Keratinocyte (primary cell): ENCODE results near the gene PPP4R2. TPM values are rescaled to one million over a fixed set of nuclear protein-coding genes. Genes with fewer than 3 reads are reported as not detected.

ENCODE experiments used
- DNase-seq: peaks from one replicate; pipeline ENCODE4 v3.0.0-alpha.2; 2011; ENCODE audit warnings: low read depth, missing footprints, low spot score
- FAIRE-seq: peaks from 2 replicates; lab custom pipeline; 2011; peaks lifted over from hg19 to GRCh38; lab: Jason Lieb, UNC
- H2AFZ ChIP-seq: 2 replicates; pipeline ENCODE4 v1.6.0; 2012; ENCODE audit warnings: low read length, control low read depth, inconsistent platforms; ENCODE audit not compliant: control insufficient read depth
- H3K27ac ChIP-seq: 2 replicates; pipeline ENCODE4 v1.5.1; 2011; ENCODE audit warnings: low read length; ENCODE audit not compliant: control insufficient read depth, insufficient read depth
- H3K27me3 ChIP-seq: 3 replicates; pipeline ENCODE4 v1.6.0; 2011; ENCODE audit warnings: low read length; ENCODE audit not compliant: control insufficient read depth, insufficient read depth; ENCODE audit errors: extremely low read depth
- H3K36me3 ChIP-seq, 2 experiments: 2 replicates in 1 of 2; 3 replicates in 1 of 2; pipeline ENCODE4 v1.5.1; 2011; ENCODE audit warnings: low read length in 2 of 2, mild to moderate bottlenecking in 1 of 2; ENCODE audit not compliant: control insufficient read depth in 2 of 2, insufficient read depth in 2 of 2; ENCODE audit errors: extremely low read depth in 1 of 2
- H3K4me1 ChIP-seq: 3 replicates; pipeline ENCODE4 v1.5.1; 2011; ENCODE audit warnings: low read length; ENCODE audit not compliant: control insufficient read depth, insufficient read depth; ENCODE audit errors: extremely low read depth
- H3K4me2 ChIP-seq: 3 replicates; pipeline ENCODE4 v1.6.0; 2011; ENCODE audit warnings: low read depth, low read length; ENCODE audit not compliant: control insufficient read depth, insufficient read depth; ENCODE audit errors: extremely low read depth
- H3K4me3 ChIP-seq, 3 experiments: fragments of 200-600 bp in 1 of 3; sonication (generic) in 1 of 3; 2 replicates in 2 of 3; 3 replicates in 1 of 3; pipeline ENCODE4 v1.5.1; 2011 to 2016; ENCODE audit warnings: low read length in 3 of 3, mild to moderate bottlenecking in 3 of 3, control low read depth in 2 of 3, inconsistent platforms in 1 of 3, low read depth in 1 of 3, mixed read lengths in 1 of 3, mixed run types in 1 of 3, moderate library complexity in 1 of 3; ENCODE audit not compliant: control insufficient read depth in 2 of 3, insufficient read depth in 2 of 3; ENCODE audit errors: extremely low read depth in 1 of 3
- H3K79me2 ChIP-seq: 2 replicates; pipeline ENCODE4 v1.6.0; 2012; ENCODE audit warnings: low read length; ENCODE audit not compliant: control insufficient read depth, insufficient read depth
- H3K9ac ChIP-seq: 3 replicates; pipeline ENCODE4 v1.6.0; 2011; ENCODE audit warnings: low read length; ENCODE audit not compliant: control insufficient read depth, insufficient read depth; ENCODE audit errors: extremely low read depth
- H3K9me1 ChIP-seq: 3 replicates; pipeline ENCODE4 v1.6.0; 2011; ENCODE audit warnings: low read length; ENCODE audit not compliant: control insufficient read depth, insufficient read depth; ENCODE audit errors: extremely low read depth
- H3K9me3 ChIP-seq: 2 replicates; pipeline ENCODE4 v1.5.1; 2012; ENCODE audit warnings: low read depth, low read length; ENCODE audit not compliant: control insufficient read depth
- H4K20me1 ChIP-seq: 3 replicates; pipeline ENCODE4 v1.6.0; 2011; ENCODE audit warnings: low read length; ENCODE audit not compliant: control insufficient read depth, insufficient read depth; ENCODE audit errors: extremely low read depth
- CTCF ChIP-seq, 3 experiments: IDR thresholded peaks in 1 of 3; conservative IDR thresholded peaks in 1 of 3; optimal IDR thresholded peaks in 1 of 3; 2 replicates in 2 of 3; 3 replicates in 1 of 3; pipeline versions ENCODE3 to v1.5.1; 2011; ENCODE audit warnings: low read length in 3 of 3, mild to moderate bottlenecking in 3 of 3, moderate library complexity in 2 of 3, control low read depth in 1 of 3, inconsistent platforms in 1 of 3; ENCODE audit not compliant: insufficient read depth in 2 of 3; ENCODE audit errors: extremely low read depth in 1 of 3
- EZH2 ChIP-seq: IDR thresholded peaks from one replicate; pipeline ENCODE4 v1.6.1; 2012; ENCODE audit warnings: inconsistent platforms, mild to moderate bottlenecking, low read length, moderate library complexity
- dilution Hi-C: fragments of 300-500 bp; cut with MboI; formaldehyde crosslinking; loops from one replicate; pipeline ENCODE4 v1.7.0; 2020; ENCODE audit warnings: low sequenced_read_pairs; ENCODE audit not compliant: extremely low pct_ligation_motif_present
- polyA plus RNA-seq, 5 experiments: library from polyadenylated mRNA; depleted of rRNA in 3 of 5; stranded (reverse) in 3 of 5; stranded (forward) in 1 of 5; unstranded in 1 of 5; fragments of >200 nt; gene quantifications; 1 replicate in 1 of 5; 2 replicates in 3 of 5; 3 replicates in 1 of 5; pipeline versions ENCODE4 v1.2.1 to v1.2.3, GENCODE V29; 2011 to 2012; ENCODE audit warnings: missing spikeins in 2 of 5, low read depth in 1 of 5, low replicate concordance in 1 of 5

The PPP4R2 gene
- polyA plus RNA-seq, 1 donor (not counting 4 experiments of a cell fraction or from before 2014, with no cell fraction given) = 46.6 TPM

- DNase-seq = no peak
- Histone ChIP-seq H4K20me1 (peaks cover 42% of the 10 kb centered on the region), H3K9ac (no peak overlapping the region), H3K9me1 (no peaks in the 10 kb centered on the region), H3K9me3 (no peaks in the 10 kb centered on the region), H3K27me3 (no peaks in the 10 kb centered on the region), H2AFZ (no peak overlapping the region), H3K27ac (no peak overlapping the region), H3K36me3 (peaks cover 7 to 16% of the 10 kb centered on the region in 2 experiments), H3K79me2 (peaks cover 99% of the 10 kb centered on the region), H3K4me1 (peaks cover 4% of the 10 kb centered on the region), H3K4me3 (no peak overlapping the region), H3K4me2 (no peak overlapping the region)
- no peak for TF ChIP-seq CTCF (optimal IDR thresholded peaks at IDR 0.05 in 1 of 3, IDR thresholded peaks at IDR 0.05 in 1 of 3, conservative IDR thresholded peaks at IDR 0.05 in 1 of 3; ENCODE audit: extremely low read depth in 1 of 3, insufficient read depth in 2 of 3, low read length in 3 of 3)
- no peak for TF ChIP-seq EZH2
- FAIRE-seq = no peak
- dilution Hi-C loops = no loop called here
These were observed 13.5 kb downstream of the PPP4R2 start for GRCh38 chr3:73010158-73010557.

- dilution Hi-C loops = no loop called here
- peaks cover 2% of the 10 kb centered on the region for H3K4me1 ChIP-seq
These were observed 21.7 kb downstream of the PPP4R2 start for GRCh38 chr3:73018298-73018697.

More at GRCh38 chr3:73018298-73018697, 21.7 kb downstream of the PPP4R2 start:
- no peak overlapping the region for H3K27ac ChIP-seq
- no peaks in the 10 kb centered on the region for H3K27me3 ChIP-seq
- H3K9me1 ChIP-seq = peaks cover 6% of the 10 kb centered on the region
- TF ChIP-seq CTCF (optimal IDR thresholded peaks at IDR 0.05 in 1 of 3, IDR thresholded peaks at IDR 0.05 in 1 of 3, conservative IDR thresholded peaks at IDR 0.05 in 1 of 3; ENCODE audit: extremely low read depth in 1 of 3, insufficient read depth in 2 of 3, low read length in 3 of 3) (no peak), EZH2 (no peak)
- no peaks in the 10 kb centered on the region for H3K9me3 ChIP-seq
- FAIRE-seq (no peak), DNase-seq (no peak)
- no peak overlapping the region for H2AFZ ChIP-seq
- no peak overlapping the region for H3K9ac ChIP-seq
- peaks cover 27% of the 10 kb centered on the region for H4K20me1 ChIP-seq
- no peak overlapping the region for H3K4me3 ChIP-seq
- peaks cover 6% of the 10 kb centered on the region in 2 experiments for H3K36me3 ChIP-seq
- peaks cover 97% of the 10 kb centered on the region for H3K79me2 ChIP-seq
- H3K4me2 ChIP-seq = no peak overlapping the region
